ENCODE data around the gene AP5S1.
A peak's percentile ranks its signal among the peaks of the same experiment; 100 is the strongest.
"Not testable (repeated sequence)": the region's sequence is repeated elsewhere in the genome, so short reads cannot be mapped to it uniquely, and the experiment has no call there.

The AP5S1 gene

GRCh38 chr20:3842348-3842930, 22.1 kb downstream of the AP5S1 start (continued):
- TF ChIP-seq ZNF70 (CRISPR knock-in tag; IDR thresholded peaks at IDR 0.05) (no peak), GLIS3 (CRISPR knock-in tag; IDR thresholded peaks at IDR 0.05) (no peak), RARB (CRISPR knock-in tag; IDR thresholded peaks at IDR 0.05) (no peak)

- ATAC-seq = no peak
- TF ChIP-seq ARNTL (CRISPR knock-in tag; IDR thresholded peaks at IDR 0.05; ENCODE audit: borderline replicate concordance, low read depth) = no peak
- TF ChIP-seq CSRNP3 (CRISPR knock-in tag; IDR thresholded peaks at IDR 0.05) = no peak
- no peak for TF ChIP-seq GLIS3 (CRISPR knock-in tag; IDR thresholded peaks at IDR 0.05)
- TF ChIP-seq BACH2 (CRISPR knock-in tag; IDR thresholded peaks at IDR 0.05; ENCODE audit: borderline replicate concordance) = no peak
- no peak for TF ChIP-seq POU6F1 (CRISPR knock-in tag; IDR thresholded peaks at IDR 0.05; ENCODE audit: borderline replicate concordance, low read depth)
- no peak for TF ChIP-seq PPARA (CRISPR knock-in tag; IDR thresholded peaks at IDR 0.05; ENCODE audit: borderline replicate concordance)
- no peak for TF ChIP-seq TSHZ2 (CRISPR knock-in tag; IDR thresholded peaks at IDR 0.05)
- no peak for TF ChIP-seq ZFP3 (CRISPR knock-in tag; IDR thresholded peaks at IDR 0.05)
- no peak for TF ChIP-seq CREB5 (CRISPR knock-in tag; IDR thresholded peaks at IDR 0.05; ENCODE audit: low read depth)
- no peak for TF ChIP-seq ZNF565 (CRISPR knock-in tag; conservative IDR thresholded peaks at IDR 0.05; ENCODE audit: low read depth)
- no peak for TF ChIP-seq ZNF70 (CRISPR knock-in tag; IDR thresholded peaks at IDR 0.05)
- TF ChIP-seq PATZ1 (CRISPR knock-in tag; IDR thresholded peaks at IDR 0.05; ENCODE audit: borderline replicate concordance) = no peak
Observed at GRCh38 chr20:3843490-3843889, 23.1 kb downstream of the AP5S1 start.

GRCh38 chr20:3843990-3844619, 23.8 kb downstream of the AP5S1 start:
- ATAC-seq = not testable (repeated sequence)

GRCh38 chr20:3846378-3846739, 26.0 kb downstream of the AP5S1 start:
- TF ChIP-seq OSR1 (CRISPR knock-in tag; IDR thresholded peaks at IDR 0.05) = no peak

GRCh38 chr20:3846740-3847428, 26.5 kb downstream of the AP5S1 start, which contains the start of gene MAVS:
Gene MAVS (plus strand): TSS chr20:3846834. CDS start chr20:3854625, 7,791 bp downstream.
- ATAC-seq = peak; percentile 99
- TF ChIP-seq SNAI2 (CRISPR knock-in tag; IDR thresholded peaks at IDR 0.05) (no peak), TSHZ2 (CRISPR knock-in tag; IDR thresholded peaks at IDR 0.05) (no peak), TCF4 (CRISPR knock-in tag; IDR thresholded peaks at IDR 0.05; ENCODE audit: borderline replicate concordance) (no peak)

More at GRCh38 chr20:3846378-3846739, 26.0 kb downstream of the AP5S1 start:
- no peak for ATAC-seq
